GM12892 (cell line): ENCODE measurements around the gene CADM1.

ENCODE experiments used
- POLR2A ChIP-seq: IDR thresholded peaks from 2 replicates; pipeline ENCODE4 v1.6.1; 2011; ENCODE audit warnings: low read depth, low read length, control low read depth
- POLR2AphosphoS5 ChIP-seq: IDR thresholded peaks from 2 replicates; pipeline ENCODE4 v1.6.1; 2011; ENCODE audit warnings: low read depth, low read length, control low read depth
- TAF1 ChIP-seq: IDR thresholded peaks from 2 replicates; pipeline ENCODE4 v1.6.1; 2011; ENCODE audit warnings: low read depth, mild to moderate bottlenecking, control low read depth, low read length, borderline replicate concordance

DNA sequence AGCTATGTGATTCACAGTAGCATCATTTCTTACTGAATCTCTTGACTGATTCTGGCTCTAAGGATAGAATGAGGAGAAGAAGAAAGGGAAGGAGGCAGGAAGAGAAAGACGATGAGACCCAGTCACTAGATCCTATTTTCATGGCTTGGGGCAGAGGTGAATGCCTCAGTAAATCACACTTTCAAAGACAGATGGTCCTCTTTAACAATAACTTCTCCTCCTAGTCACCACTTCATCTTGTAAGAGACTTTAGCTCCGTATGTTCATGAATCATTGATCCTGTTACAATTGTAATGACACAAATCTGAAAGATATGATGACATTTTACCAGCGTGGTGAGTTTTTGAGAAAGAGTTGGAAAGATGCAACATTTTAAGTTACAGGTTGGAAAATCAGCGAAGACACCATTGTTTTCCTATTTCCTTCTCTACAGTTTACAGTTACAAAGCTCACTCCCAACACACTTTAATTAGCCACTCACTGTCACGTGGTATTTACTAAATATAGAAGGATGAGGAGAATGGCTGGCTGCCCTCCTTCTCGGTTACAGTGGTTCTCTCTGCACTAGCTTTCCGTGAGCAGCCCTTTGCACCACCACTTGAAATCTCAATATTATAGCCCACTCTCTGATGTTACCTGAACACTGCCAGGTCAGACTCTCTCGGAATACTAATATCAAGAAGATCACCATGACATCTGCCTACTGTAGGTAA, 205.8 kb downstream of the CADM1 start:
- TF ChIP-seq POLR2AphosphoS5 (no peak), POLR2A (no peak), TAF1 (no peak)
